ENCODE results near the gene RCOR1.
"Not testable (repeated sequence)": the region's sequence is repeated elsewhere in the genome, so short reads cannot be mapped to it uniquely, and the experiment has no call there.

Gene RCOR1

DNA sequence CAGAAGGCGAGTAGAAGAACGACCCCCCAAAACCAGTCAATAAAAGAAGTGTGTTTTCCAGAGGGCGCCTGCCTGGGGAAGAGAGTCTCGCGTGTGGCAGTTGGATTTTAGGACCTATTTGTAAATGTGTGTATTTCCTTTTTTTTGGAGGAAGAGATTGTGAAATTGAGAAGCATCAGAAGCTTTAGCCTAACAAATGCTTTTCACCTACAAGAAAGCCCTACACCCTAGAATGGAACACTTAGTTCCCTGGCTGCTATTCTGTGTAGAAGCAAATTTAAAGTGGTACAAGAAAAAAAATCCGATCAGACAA is 1.3 kb downstream of the RCOR1 start:
- DNase-seq = peak; percentile 56

DNA sequence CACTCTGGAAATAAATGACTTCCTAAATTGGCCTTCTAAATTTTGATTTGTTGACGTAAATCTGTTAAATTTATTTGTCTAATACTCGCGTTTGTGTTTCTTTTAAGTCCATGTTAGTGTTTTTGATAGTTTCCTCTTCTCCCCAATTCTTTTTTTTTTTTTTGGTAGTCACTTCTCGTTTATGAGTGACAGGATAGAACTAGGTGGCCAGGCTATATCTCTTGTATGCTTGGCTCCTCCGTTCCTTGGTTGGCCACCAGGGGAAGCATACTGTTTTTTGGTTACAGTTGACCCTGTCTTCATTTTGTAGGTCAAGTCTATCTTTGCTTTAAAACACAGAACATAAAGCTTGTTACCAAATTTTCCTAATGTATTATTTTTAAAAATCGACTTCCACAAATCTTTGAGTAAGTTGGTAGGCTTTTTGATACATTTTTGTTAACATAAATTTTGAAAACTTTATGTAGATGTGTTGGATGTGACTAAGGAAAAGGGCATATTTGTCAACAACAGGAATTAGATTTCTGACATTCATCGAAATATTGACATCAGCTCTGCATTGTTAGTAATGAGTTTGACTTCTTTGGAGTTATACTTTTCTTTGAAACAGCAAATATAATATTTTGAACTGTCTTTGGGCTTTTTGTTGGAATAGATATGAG is 2.2 kb downstream of the RCOR1 start:
- peak; percentile 87 for DNase-seq

DNA sequence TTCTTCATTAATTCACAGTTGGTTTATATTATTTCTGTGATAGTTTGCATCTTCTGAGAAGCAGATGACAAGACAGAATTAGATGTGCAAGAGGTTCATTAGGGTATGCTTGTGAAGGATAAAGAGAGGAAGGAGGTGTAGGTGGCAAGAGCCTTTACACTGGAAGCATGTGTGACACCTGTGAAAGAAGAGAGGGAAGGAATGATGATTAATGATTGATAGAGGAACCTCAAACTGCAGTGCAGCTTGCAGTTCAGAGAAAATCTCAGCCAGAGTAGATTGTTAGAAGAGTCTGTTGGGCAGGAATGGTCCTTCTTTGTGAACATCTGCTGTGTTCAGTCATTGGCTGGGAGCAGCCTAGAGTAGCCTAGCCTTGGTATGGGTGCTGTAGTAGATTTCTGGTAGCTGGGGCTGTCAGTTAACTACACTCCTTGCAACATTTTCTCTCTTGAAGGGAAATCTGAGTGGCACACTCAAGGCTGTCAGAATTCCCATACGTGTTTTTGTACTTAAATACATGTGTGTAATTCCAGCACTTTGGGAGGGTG is 9.0 kb downstream of the RCOR1 start:
- no peak for DNase-seq

DNA sequence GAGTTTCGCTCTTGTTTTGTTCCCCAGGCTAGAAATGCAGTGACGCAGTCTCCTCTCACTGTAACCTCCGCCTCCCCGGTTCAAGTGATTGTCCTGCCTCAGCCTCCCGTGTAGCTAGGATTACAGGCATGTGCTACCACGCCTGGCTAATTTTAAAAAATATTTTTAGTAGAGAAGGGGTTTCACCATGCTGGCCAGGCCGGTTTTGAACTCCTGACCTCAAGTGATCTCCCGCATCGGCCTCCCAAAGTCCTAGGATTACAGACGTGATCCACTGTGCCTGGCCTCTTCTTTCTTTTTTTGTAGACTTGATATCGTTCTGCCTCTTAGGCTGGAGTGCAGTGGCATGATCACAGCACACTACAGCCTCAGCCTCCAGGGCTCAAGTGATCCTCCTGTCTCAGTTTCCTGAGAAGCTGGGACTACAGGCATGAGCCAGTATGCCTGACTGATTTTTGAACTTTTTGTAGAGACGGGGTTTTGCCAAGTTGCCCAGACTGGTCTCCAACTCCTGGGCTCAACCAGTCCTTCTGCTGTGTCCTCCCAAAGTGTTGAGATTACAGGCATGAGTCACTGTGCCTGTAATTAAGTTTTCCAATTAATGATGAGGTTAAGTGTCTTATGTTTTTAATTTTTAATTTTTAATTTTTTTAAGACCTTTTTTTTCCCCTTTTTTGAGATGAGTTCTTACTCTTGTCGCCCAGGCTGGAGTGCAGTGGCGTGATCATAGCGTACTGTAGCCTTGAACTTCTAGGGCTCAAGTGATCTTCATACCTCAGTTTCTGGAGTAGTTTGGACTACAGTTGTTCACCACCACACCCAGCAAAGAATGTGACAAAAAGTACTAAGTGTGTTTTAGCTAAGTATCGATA is 10.2 kb downstream of the RCOR1 start:
- no peak for DNase-seq

DNA sequence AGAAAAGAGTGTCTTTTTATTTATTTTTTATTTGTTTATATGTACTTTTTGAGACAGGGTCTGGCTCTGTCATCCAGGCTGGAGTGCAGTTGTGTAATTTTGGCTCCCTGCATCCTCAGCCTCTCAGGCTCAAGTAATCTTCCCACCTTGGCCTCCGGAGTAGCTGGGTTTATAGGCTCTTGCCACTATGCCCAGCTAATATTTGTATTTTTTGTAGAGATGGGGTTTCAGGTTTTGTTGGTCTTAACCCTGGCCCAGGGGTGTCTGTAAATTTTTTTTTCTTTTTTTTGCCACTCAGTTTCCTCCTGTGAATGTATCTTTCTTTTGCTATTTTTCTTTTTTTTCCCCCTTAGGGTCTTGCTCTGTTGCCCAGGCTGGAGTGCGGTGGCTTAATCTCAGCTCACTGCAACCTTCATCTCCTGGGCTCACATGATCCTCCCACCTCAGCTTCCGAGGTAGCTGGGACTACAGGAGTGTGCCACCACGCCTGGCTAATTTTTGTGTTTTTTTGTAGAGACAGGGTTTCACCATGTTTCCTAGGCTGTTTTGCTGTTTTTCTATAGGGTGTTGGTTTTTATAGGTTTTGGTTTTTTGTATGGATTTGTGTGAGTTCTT is 11.0 kb downstream of the RCOR1 start:
- DNase-seq = no peak

DNA sequence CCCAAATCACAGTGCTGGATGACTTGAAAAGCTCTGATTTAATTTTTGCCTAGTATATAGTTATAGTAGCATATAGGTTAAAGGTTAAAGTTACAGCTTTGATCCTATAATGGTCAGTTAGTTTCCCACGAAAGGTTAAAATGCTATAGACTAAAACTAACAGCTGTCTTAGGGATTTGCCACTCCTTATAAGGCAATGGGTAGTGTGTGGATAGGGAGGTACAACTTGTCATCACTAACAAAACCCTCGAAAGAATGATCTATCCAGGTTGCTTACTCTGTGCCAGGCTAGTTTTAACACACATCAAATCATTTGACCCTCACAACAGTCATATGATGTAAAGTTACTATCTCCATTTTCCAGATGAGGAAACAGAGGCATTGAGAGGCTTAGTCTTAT is 11.7 kb downstream of the RCOR1 start:
- no peak for DNase-seq

DNA sequence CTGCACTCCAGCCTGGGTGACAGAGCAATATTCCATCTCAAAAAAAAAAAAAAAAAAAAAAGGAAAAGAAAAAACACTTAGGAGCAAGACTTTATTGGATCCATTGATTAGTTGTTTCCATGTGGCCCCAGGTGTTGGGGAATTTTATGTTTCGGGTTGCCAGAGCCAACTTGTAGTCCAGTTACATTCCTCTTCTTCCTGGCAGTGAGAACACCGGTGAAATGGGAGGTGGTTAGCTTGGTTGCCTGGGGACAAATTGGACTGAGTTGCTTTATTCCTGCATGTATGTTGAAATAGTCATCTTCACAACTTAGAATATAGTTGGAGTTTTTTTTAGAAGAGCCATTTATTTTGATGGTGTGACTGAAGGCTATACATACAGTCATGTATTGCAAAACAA is 12.6 kb downstream of the RCOR1 start:
- DNase-seq = no peak

DNA sequence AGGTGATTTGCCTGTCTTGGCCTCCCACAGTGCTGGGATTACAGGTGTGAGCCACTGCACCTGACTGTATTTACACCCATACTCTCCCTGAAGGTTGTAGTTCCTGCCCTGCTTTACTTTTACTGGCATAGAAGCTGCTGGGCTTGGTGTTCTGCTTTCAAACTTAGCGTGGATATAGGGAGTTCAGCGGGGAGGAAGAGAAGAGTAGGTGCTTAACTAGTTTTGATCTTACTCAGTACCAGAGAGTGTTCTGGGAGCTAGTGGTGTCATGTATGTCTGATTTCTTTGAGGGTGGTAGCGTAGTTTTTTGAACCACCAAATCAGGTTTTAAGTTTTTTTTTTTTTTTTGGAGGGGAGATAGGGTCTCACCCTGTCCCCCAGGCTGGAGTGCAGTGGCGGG is 13.8 kb downstream of the RCOR1 start:
- no peak for DNase-seq

DNA sequence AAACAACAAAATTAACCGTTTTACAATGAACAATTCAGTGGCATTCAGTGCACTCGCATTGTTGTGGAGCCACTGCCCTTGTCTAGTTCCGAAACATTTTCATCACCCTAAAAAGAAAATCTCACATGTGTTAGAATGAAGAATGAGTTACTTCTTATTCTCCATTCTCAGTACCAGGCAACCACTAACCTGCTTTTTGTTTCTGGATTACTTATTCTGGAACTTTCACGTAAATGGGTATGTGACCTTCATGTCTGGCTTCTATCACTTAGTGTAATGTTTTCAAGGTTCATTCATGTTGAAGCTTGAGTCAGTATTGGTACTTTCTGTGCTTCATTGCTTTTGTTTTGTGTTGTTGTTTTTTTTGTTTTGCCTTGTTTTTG is 15.6 kb downstream of the RCOR1 start:
- DNase-seq = no peak

DNA sequence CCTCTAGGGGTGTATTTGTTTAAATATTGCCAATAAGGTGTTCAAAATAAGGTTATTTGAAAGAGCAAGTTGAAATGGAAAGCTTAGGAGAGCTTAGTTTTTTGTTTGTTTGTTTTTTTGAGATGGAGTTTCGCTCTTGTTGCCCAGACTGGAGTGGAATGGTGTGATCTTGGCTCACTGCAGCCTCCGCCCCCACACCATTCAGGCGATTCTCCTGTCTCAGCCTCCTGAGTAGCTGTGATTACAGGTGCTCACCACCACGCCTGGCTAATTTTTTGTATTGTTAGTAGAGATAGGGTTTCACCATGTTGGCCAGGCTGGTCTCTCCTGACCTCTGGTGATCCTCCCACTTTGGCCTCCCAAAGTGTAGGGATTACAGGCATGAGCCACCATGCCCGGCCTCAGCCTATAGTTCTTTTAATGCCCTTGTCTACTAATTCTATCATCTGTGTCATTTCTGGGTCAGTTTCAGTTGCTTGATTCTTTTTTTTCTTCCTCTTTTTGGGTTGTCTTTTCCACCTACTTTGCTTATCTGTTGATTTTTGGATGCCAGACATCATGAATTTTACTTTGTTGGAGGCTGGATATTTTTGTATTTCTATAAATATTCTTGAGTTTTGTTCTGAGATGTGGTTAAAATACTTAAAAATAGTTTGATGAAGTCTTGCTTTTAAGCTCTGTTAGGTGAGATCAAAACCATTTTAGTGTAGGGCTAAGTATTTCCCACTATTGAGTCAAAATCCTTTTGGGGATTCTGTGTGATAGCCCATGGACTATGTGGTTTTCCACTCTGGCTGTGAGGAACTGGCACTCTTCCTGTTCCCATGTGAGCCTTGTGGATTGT is 18.7 kb downstream of the RCOR1 start:
- no peak for DNase-seq

DNA sequence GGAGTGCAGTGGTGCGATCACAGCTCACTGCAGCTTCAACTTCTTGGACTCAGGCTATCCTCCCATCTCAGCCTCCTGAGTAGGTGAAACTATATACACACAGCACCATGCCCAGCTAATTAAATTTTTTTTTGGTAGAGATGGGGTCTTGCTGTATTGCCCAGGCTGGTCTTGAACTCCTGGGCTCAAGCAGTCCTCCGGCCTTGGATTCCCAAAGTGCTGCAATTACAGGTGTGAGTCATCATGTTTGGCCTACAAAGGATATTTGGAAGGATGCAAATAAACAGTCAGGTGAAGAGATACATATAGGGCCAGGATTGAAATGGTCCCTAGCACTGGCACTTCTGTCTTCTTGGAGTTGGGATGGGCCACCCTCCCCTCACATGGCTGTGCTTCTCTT is 23.9 kb downstream of the RCOR1 start:
- no peak for DNase-seq

DNA sequence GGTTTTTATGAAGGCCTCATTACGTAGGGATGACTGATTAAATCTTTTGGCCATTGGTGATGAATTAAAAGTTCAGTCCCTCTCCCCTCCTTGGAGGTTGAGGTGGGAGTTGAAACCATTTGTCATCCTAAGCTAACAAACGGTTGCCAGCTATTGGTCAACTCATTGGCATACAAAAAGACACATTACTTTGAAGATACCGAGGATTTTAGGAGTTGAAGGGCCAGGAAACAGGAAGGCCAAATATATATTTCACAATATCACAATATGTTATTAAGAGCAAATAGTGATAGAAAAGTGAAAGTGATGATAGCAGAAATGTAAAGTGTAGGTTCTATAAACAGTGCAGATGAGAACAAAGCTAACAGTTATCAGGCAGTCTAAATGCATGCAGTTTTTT is 24.4 kb downstream of the RCOR1 start:
- DNase-seq = no peak

DNA sequence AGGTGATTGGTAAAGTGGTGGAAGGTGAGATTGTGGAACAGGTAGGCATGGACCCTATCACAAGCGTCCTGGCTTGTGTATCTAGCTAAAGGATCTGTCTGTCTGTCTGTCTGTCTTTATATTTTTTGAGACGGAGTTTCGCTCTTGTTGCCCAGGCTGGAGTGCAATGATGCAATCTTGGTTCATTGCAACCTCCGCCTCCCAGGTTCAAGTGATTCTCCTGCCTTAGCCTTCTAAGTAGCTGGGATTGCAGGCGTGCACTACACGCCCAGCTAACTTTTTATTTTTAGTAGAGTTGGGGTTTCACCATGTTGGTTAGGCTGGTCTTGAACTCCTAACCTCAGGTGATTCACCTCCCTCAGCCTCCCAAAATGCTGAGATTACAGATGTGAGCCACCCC is 26.6 kb downstream of the RCOR1 start:
- not testable (repeated sequence) for DNase-seq

DNA sequence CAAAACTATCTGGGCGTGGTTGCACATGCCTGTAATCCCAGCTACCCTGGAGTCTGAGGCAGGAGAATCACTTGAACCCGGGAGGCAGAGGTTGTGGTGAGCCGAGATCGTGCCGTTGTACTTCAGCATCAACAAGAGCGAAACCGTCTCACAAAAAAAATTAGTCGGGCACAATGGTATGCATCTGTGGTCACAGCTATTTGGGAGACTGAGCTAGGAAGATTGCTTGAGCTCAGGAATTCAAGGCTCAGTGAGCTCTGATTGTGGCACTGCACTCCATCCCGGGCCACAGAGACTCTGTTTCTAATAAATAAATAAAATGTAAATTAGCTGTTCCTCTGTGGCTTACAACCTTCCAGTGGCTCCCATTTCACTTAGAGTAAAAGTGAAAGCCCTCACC is 28.0 kb downstream of the RCOR1 start:
- DNase-seq = no peak

DNA sequence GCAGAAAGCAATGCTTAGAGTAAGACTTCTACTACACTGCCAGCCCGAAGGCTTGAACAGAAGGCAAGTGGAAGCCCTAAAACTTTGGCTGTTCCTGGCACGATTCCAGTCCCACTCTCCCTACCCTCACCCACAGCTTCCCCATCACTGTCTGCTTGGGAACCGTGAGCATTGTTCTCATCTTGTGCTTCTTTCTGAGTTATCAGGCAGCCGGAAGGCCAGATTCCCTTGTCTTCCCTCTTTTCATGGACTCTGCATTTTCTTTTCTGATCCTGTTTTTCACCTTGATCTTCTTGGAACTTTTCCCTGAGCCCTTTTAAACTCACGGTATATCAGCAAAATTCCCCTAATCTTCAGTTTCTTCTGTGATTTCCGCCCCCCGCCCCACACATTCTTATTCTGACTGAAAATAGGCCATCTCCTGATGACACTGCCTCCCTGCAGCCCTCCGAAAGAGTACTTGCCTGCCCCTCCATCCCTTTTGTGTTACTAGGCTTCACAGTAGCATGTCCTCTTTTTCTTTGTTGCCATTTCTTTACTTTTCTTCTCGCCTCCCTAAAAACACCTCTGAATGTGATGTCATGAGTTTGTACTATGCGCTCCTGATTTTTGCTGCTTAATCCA is 29.9 kb downstream of the RCOR1 start:
- no peak for DNase-seq

DNA sequence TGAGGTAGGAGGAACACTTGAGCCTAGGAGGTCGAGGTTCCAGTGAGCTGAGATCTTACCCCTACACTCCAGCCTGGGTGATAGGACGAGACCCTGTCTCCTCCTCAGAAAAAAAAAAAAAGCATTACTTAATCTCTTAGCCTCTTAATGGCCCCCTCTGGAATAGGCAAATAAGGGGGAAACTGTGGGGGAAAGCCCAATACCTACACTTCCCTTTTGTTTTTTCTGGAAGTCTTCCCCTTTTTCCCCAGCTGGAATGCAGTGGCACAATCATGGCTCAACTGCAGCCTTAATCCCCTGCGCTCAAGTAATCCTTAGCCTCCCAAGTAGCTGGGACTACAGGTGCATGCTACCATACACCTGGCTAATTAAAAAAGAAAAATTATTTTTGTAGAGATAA is 32.2 kb downstream of the RCOR1 start:
- no peak for DNase-seq

DNA sequence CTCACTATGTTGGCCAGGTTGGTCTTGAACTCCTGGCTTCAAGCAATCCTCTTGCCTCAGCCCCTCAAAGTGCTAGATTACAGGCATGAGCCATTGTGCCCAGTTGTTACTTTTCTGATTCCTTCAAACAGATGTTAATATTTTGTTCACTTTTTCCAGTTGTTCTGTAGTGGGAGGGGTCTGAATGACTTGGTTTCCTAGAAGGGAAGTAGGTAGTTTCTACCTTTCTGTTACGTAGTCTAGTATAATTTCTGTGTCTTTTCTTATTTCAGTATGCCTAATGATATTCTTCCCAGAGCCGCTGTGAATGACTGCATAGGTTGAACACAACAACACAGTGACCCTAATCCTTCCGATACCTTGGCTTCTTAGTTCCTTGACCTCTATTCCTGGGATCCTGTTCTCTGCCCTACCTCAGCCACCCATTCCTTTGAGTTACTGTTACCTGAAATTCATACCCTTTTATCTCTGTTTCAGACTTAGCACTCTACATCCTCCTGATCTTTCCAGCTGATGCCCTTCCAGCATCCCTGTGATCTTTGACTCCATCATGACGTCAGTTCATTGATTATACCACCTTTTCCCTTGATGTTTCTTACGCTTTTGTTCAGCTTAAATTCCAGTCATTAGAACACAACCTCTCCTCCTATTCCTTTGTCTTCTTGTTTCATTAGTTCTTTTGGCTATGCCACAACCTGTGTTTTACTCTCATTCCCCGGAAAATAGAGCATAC is 33.3 kb downstream of the RCOR1 start:
- DNase-seq = no peak

DNA sequence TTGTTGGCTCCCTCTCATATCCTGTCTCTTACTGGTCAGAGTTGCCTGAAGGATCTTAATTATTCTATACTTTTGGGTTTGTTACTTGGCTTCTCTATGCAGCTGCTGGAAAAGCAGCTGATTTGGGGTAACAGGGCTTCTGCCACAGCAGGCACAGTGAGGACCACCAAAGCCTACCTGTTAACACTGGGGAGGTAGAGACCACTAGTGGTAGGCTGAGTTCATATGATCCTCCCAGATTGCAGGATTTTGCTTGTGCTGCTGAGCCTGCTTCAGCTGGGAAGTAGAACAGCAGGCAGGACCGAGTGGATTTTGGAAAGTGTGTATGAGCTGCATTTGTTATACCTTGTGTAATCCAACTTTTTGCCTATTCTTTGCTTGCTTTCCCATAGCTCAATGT is 34.1 kb downstream of the RCOR1 start:
- DNase-seq = no peak

DNA sequence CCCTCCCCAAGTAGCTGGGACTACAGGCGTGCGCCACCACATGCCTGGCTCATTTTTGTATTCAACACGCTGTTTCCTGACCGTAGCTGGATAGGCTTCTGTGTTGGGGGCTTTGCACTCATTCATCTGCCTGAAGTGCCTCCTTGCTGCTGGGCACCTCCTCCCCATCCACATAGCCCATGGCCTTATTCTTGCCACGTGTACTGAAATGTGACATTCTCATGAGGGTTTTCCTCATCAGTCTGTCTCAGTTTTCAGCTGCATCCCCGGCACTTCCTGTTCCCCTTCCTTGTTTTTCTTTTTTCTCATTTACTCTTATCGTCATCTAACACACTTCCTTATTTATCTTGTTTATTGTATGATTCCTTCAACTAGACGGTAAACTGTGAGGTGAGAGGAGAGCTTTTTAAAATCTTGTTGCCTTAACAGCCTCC is 36.6 kb downstream of the RCOR1 start:
- DNase-seq = peak; percentile 37

DNA sequence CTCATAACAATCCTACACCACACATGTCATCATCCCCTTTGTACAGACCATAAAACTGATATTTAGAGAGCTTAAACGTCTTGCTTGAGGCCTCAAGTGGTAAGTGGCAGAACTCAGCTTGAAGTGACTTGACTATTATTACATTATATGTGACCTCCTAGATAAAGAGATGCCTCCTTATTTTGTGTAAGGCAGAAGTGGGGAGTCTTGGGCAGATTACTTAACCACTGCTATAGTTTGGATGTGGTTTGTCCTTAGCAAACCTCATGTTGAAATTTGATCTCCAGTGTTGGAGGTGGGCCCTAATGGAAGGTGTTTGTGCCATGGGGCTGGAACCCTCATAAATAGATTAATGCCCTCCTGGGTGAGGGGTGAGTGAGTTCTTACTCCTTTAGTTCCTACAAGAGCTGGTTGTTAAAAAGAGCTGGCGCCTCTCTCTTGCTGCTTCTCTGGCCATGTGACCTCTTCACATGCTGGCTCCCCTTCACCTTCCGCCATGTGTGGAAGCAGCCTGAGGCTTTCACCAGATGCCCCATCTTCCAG is 37.4 kb downstream of the RCOR1 start:
- peak; percentile 60 for DNase-seq

DNA sequence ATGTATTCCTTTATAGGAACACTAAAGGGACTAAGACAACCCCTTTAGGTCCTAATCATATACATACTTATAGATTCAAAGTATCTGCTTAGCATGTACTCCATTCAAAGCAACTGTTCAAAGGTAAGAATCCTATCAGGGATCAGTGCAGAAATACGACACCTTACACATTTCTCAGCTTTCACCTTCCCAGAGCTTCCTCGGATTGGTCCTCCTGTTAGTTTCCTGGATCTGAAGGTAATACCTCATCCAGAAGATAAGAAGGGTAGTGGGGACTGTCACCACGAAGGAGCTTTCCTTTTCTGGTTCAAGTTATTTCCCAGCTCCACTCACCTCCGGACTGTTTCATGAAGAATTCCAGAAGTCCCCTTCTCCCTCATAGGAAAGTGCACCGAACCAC is 38.0 kb downstream of the RCOR1 start:
- DNase-seq = no peak

DNA sequence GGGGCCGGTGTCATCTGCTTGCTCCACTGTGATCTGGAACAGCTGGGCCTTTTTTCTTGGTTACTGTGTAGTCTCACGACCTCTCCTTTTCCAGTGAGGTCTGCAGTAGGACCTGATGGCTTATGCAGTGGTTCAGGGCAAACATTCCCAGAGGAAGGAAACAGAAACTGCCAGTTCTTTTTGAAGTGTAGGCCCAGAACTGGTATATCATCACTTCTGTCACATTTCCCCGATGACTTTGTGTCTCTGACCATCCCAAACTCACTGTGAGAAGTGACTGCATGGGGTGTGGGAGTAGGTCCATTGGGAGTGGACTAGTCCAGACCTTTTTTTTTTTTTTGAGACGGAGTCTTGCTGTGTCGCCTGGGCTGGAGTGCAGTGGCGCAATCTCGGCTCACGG is 38.4 kb downstream of the RCOR1 start:
- no peak for DNase-seq
